GM23338 (cell line): ENCODE results near the gene FBXL19.

Source experiments
- CREB1 ChIP-seq: fragments of 250-450 bp; sonication (Bioruptor Pico); IDR thresholded peaks from 2 replicates; pipeline ENCODE4 v1.5.0; 2020; ENCODE audit warnings: low read depth, mild to moderate bottlenecking, moderate library complexity
- EZH2 ChIP-seq: fragments of 200-600 bp; sonication (generic); IDR thresholded peaks from one replicate; pipeline ENCODE4 v1.8.0; 2017; ENCODE audit warnings: antibody characterized with exemption, mild to moderate bottlenecking, low read depth; ENCODE audit not compliant: unreplicated experiment
- EZH2phosphoT487 ChIP-seq: fragments of 200-600 bp; sonication (generic); IDR thresholded peaks from one replicate; pipeline ENCODE4 v1.8.1; 2018; ENCODE audit warnings: antibody characterized with exemption; ENCODE audit not compliant: unreplicated experiment
- JUNB ChIP-seq: IDR thresholded peaks from one replicate; pipeline ENCODE4 v1.6.1; 2016; ENCODE audit warnings: antibody characterized with exemption; ENCODE audit not compliant: unreplicated experiment
- POLR2AphosphoS5 ChIP-seq: IDR thresholded peaks from 2 replicates; pipeline ENCODE4 v1.6.1; 2016; ENCODE audit warnings: antibody characterized with exemption, low read depth
- ZNF114 ChIP-seq: fragments of 250-450 bp; sonication (Bioruptor Pico); IDR thresholded peaks from 2 replicates; pipeline ENCODE4 v1.5.0; 2020; ENCODE audit warnings: mild to moderate bottlenecking, moderate library complexity
- TF ChIP-seq, protein P1 (sequence below): IDR thresholded peaks from one replicate; pipeline ENCODE4 v1.6.1; 2018; ENCODE audit warnings: antibody characterized with exemption; ENCODE audit not compliant: unreplicated experiment
- TF ChIP-seq, protein P2 (sequence below), 2 experiments: fragments of 200-600 bp in 1 of 2; sonication (generic) in 1 of 2; conservative IDR thresholded peaks; 2 replicates each; pipeline versions ENCODE4 v1.5.1 to v1.6.1; 2016 to 2017; ENCODE audit warnings: antibody characterized with exemption in 2 of 2, low read depth in 2 of 2, mild to moderate bottlenecking in 2 of 2, moderate library complexity in 1 of 2
- TF ChIP-seq, protein P3 (sequence below): IDR thresholded peaks from 2 replicates; pipeline ENCODE4 v1.6.1; 2016; ENCODE audit warnings: antibody characterized with exemption

DNA sequence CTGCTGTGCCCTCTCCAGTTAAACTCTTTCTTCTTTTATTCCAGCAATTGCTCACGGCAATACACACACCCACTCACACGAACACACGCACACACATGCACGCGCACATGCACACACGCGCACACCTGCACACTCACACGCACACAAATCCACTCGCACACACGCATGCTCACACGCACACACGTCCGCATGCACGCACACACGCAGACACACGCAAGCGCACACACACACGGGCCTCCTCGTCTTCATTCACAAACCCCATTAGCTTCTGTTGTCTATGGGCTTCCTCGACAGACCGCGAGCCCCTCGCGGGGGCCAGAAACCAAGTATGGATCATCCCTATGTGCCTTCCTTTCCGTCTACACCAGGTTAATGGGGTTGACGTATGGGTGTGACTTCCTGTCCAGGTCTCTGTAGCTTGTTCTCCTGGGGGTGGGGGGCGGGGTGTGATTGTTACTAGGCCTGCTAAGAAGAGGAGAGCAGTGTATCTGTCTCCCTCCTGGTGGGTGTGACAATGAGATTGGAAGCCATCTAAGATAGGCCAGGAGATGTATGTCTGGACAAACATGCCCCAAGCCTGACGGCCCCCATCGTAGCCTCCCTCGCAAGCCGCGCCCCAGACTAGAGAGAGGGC is 27.6 kb upstream of the FBXL19 start:
- TF ChIP-seq, protein P1, sequence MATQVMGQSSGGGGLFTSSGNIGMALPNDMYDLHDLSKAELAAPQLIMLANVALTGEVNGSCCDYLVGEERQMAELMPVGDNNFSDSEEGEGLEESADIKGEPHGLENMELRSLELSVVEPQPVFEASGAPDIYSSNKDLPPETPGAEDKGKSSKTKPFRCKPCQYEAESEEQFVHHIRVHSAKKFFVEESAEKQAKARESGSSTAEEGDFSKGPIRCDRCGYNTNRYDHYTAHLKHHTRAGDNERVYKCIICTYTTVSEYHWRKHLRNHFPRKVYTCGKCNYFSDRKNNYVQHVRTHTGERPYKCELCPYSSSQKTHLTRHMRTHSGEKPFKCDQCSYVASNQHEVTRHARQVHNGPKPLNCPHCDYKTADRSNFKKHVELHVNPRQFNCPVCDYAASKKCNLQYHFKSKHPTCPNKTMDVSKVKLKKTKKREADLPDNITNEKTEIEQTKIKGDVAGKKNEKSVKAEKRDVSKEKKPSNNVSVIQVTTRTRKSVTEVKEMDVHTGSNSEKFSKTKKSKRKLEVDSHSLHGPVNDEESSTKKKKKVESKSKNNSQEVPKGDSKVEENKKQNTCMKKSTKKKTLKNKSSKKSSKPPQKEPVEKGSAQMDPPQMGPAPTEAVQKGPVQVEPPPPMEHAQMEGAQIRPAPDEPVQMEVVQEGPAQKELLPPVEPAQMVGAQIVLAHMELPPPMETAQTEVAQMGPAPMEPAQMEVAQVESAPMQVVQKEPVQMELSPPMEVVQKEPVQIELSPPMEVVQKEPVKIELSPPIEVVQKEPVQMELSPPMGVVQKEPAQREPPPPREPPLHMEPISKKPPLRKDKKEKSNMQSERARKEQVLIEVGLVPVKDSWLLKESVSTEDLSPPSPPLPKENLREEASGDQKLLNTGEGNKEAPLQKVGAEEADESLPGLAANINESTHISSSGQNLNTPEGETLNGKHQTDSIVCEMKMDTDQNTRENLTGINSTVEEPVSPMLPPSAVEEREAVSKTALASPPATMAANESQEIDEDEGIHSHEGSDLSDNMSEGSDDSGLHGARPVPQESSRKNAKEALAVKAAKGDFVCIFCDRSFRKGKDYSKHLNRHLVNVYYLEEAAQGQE, result no peak
- TF ChIP-seq, protein P2, sequence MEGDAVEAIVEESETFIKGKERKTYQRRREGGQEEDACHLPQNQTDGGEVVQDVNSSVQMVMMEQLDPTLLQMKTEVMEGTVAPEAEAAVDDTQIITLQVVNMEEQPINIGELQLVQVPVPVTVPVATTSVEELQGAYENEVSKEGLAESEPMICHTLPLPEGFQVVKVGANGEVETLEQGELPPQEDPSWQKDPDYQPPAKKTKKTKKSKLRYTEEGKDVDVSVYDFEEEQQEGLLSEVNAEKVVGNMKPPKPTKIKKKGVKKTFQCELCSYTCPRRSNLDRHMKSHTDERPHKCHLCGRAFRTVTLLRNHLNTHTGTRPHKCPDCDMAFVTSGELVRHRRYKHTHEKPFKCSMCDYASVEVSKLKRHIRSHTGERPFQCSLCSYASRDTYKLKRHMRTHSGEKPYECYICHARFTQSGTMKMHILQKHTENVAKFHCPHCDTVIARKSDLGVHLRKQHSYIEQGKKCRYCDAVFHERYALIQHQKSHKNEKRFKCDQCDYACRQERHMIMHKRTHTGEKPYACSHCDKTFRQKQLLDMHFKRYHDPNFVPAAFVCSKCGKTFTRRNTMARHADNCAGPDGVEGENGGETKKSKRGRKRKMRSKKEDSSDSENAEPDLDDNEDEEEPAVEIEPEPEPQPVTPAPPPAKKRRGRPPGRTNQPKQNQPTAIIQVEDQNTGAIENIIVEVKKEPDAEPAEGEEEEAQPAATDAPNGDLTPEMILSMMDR (conservative IDR thresholded peaks at IDR 0.05; ENCODE audit: low read depth in 2 of 2), result no peak
- TF ChIP-seq EZH2phosphoT487, result no peak
- no peak for TF ChIP-seq CREB1 (CRISPR knock-in tag)
- no peak for TF ChIP-seq EZH2
- TF ChIP-seq POLR2AphosphoS5, result no peak
- TF ChIP-seq, protein P3, sequence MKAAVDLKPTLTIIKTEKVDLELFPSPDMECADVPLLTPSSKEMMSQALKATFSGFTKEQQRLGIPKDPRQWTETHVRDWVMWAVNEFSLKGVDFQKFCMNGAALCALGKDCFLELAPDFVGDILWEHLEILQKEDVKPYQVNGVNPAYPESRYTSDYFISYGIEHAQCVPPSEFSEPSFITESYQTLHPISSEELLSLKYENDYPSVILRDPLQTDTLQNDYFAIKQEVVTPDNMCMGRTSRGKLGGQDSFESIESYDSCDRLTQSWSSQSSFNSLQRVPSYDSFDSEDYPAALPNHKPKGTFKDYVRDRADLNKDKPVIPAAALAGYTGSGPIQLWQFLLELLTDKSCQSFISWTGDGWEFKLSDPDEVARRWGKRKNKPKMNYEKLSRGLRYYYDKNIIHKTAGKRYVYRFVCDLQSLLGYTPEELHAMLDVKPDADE, result no peak
- no peak for TF ChIP-seq ZNF114 (CRISPR knock-in tag)
- no peak for TF ChIP-seq JUNB
